Measurements from ENCODE around the gene ATG10.
A peak's percentile ranks its signal among the peaks of the same experiment; 100 is the strongest.

ATG10 gene

DNA sequence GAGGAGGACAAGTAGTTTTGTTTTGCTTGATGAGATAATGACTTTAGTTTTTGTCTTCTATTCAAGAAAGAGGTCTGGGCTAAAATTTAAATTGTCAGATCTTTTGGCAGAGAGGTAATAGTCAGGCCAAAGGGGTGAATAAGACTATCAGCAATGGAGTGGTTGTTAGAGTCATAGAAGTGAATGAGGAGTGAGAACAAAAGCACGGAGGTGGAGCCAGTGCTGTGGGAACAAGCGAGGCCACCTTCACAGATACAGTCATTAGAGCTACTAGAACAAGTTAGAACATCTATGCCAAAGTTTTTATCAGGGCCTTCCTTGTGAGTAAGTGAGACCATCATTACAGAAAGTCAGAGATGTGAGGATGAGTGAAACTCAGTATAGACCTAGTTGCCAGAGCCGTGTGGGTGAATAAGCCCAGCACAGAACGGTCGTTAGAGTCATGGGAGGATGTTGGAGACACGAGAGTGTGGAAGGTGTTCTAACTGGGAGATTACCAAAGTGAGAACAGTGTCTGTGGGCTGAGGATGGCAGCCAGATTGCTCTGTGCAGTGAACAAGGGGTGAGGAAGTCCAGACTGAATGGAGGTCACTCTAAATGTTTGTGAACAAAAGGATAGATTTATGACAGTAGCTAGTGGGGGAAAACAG, 171.2 kb downstream of the ATG10 start:
- no peak for TF ChIP-seq CTCF (IDR thresholded peaks at IDR 0.05; ENCODE audit: unreplicated experiment in 3 of 3)
- H3K27ac Mint-ChIP-seq: no peak overlapping the region
- H3K36me3 Mint-ChIP-seq (ENCODE audit: low read depth): peaks cover 27% of the 10 kb centered on the region
- H3K4me1 Mint-ChIP-seq: no peaks in the 10 kb centered on the region
- H3K9me3 Mint-ChIP-seq: peaks cover 21% of the 10 kb centered on the region
- no peaks in the 10 kb centered on the region for H3K27me3 Mint-ChIP-seq (ENCODE audit: low read depth)
- no peak overlapping the region for H3K4me3 Mint-ChIP-seq

GRCh38 chr5:82147860-82148573, 176.2 kb downstream of the ATG10 start:
- Mint-ChIP-seq H3K4me3 (no peak overlapping the region), H3K27me3 (ENCODE audit: low read depth) (no peaks in the 10 kb centered on the region), H3K27ac (no peak overlapping the region), H3K4me1 (peaks cover 6% of the 10 kb centered on the region), H3K9me3 (peaks cover 5% of the 10 kb centered on the region), H3K36me3 (ENCODE audit: low read depth) (peaks cover 8% of the 10 kb centered on the region)
- no peak for TF ChIP-seq CTCF (IDR thresholded peaks at IDR 0.05; ENCODE audit: unreplicated experiment in 3 of 3)

- TF ChIP-seq CTCF (IDR thresholded peaks at IDR 0.05; ENCODE audit: unreplicated experiment in 3 of 3): no peak
- Mint-ChIP-seq H3K4me1 (peaks cover 6% of the 10 kb centered on the region), H3K27me3 (ENCODE audit: low read depth) (no peaks in the 10 kb centered on the region), H3K4me3 (no peak overlapping the region), H3K36me3 (ENCODE audit: low read depth) (peaks cover 3% of the 10 kb centered on the region), H3K27ac (peak overlapping the region in 1 of 3 experiments; percentile 73), H3K9me3 (no peaks in the 10 kb centered on the region)
Measured at GRCh38 chr5:82149434-82149833, 177.6 kb downstream of the ATG10 start.

- no peak overlapping the region for H3K4me3 Mint-ChIP-seq
- peak overlapping the region; percentile 17 to 73 (median 62) for H3K27ac Mint-ChIP-seq
- peaks cover 6% of the 10 kb centered on the region for H3K4me1 Mint-ChIP-seq
- no peaks in the 10 kb centered on the region for H3K9me3 Mint-ChIP-seq
- TF ChIP-seq CTCF (IDR thresholded peaks at IDR 0.05; ENCODE audit: unreplicated experiment in 3 of 3): no peak
- no peaks in the 10 kb centered on the region for H3K36me3 Mint-ChIP-seq (ENCODE audit: low read depth)
- H3K27me3 Mint-ChIP-seq (ENCODE audit: low read depth): no peaks in the 10 kb centered on the region
Measured at GRCh38 chr5:82150559-82150958, 178.7 kb downstream of the ATG10 start.

DNA sequence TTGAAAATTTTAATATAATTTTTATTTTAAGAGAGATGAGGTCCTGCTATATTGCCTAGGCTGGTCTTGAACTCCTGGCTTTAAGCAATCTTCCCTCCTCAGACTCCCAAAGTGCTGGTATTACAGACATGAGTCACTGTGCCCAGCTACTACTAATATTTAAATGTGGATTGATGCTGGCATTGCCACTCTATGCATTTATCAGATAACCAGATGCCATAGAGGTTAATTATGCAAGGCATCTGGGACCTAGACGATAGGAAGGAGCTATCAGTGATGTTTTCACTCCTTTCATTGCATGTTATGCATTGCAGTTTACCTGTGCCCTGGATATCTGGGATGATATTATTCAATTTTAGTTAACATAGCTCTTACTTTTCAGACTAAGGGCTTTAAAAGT, 179.4 kb downstream of the ATG10 start:
- no peaks in the 10 kb centered on the region for H3K9me3 Mint-ChIP-seq
- TF ChIP-seq CTCF (IDR thresholded peaks at IDR 0.05; ENCODE audit: unreplicated experiment in 3 of 3): no peak

GRCh38 chr5:82151662-82152061, 179.8 kb downstream of the ATG10 start:
- Mint-ChIP-seq H3K27me3 (ENCODE audit: low read depth) (no peaks in the 10 kb centered on the region), H3K36me3 (ENCODE audit: low read depth) (no peaks in the 10 kb centered on the region), H3K4me1 (peaks cover 6% of the 10 kb centered on the region), H3K27ac (peak overlapping the region in 1 of 3 experiments; percentile 22), H3K4me3 (no peak overlapping the region), H3K9me3 (no peaks in the 10 kb centered on the region)
- TF ChIP-seq CTCF (IDR thresholded peaks at IDR 0.05; ENCODE audit: unreplicated experiment in 3 of 3): no peak

More for the DNA sequence above, 179.4 kb downstream of the ATG10 start:
- no peak overlapping the region for H3K4me3 Mint-ChIP-seq
- H3K4me1 Mint-ChIP-seq: peaks cover 6% of the 10 kb centered on the region
- no peaks in the 10 kb centered on the region for H3K27me3 Mint-ChIP-seq (ENCODE audit: low read depth)
- no peak overlapping the region for H3K27ac Mint-ChIP-seq
- no peaks in the 10 kb centered on the region for H3K36me3 Mint-ChIP-seq (ENCODE audit: low read depth)
